HCT116 (cell line): ENCODE data around the gene BNC1. TPM values are rescaled to one million over a fixed set of nuclear protein-coding genes. Genes with fewer than 3 reads are reported as not detected.

Experiments used
- ATAC-seq: fragments of 200-7000 bp; cut with Tn5 transposase; 2 replicates; pipeline ENCODE4 v1.9.1; 2020; ENCODE audit warnings: mild to moderate bottlenecking, moderate library complexity
- BruUV-seq: library from RNA; stranded (reverse); fragments of 400-500 nt; replicated peaks from 2 replicates; lab custom pipeline; 2021; lab: Mats Ljungman, UMichigan
- CTCF ChIA-PET: fragments of 300-600 bp; sonication (Branson Sonifier 250); formaldehyde crosslinking; loops from one replicate; lab custom pipeline; 2021; ENCODE audit warnings: antibody characterized with exemption; lab: Charles Lee
- POLR2A ChIA-PET: fragments of 300-600, 350-600 bp; sonication (Branson Sonifier 250); formaldehyde crosslinking; loops from one replicate; lab custom pipeline; 2021; ENCODE audit warnings: antibody characterized with exemption; lab: Charles Lee
- RAD21 ChIA-PET, 2 experiments: fragments of 300-600 bp; sonication (Branson Sonifier 250); formaldehyde crosslinking; loops; one replicate each; lab custom pipeline; 2023; ENCODE audit warnings: low total read pairs in 2 of 2; ENCODE audit not compliant: uncharacterized antibody in 2 of 2, unreplicated experiment in 2 of 2, low non-redundant PET in 1 of 2; lab: Charles Lee
- DNase-seq: peaks from one replicate; pipeline ENCODE4 v3.0.0-alpha.2; 2010; ENCODE audit warnings: low read depth, low spot score
- H2AFZ ChIP-seq: fragments of 200-600 bp; shearing (Covaris generic), sonication (generic); 2 replicates; pipeline ENCODE4 v1.6.1; 2017; ENCODE audit warnings: low read depth, mixed run types, mixed read lengths, antibody characterized with exemption, low read length; ENCODE audit not compliant: poor library complexity, severe bottlenecking
- H3K27ac ChIP-seq: 2 replicates; pipeline ENCODE4 v1.5.1; 2012; ENCODE audit warnings: low read depth, low read length
- H3K27me3 ChIP-seq: fragments of 200-600 bp; sonication (generic); 2 replicates; pipeline ENCODE4 v1.6.1; 2016; ENCODE audit warnings: mixed run types, low read length, mixed read lengths; ENCODE audit not compliant: insufficient read depth
- H3K36me3 ChIP-seq, 2 experiments: fragments of 200-500 bp in 1 of 2; fragments of 200-600 bp in 1 of 2; sonication (Bioruptor generic) in 1 of 2; sonication (generic) in 1 of 2; 2 replicates each; pipeline versions ENCODE4 v1.5.1 to v1.6.1; 2014 to 2016; ENCODE audit warnings: low read length in 2 of 2, inconsistent platforms in 1 of 2, mixed read lengths in 1 of 2, mixed run types in 1 of 2; ENCODE audit not compliant: insufficient read depth in 2 of 2, control insufficient read depth in 1 of 2
- H3K4me1 ChIP-seq, 2 experiments: fragments of 200-600 bp in 1 of 2; sonication (generic) in 1 of 2; 2 replicates each; pipeline versions ENCODE4 v1.5.1 to v1.6.1; 2012 to 2017; ENCODE audit warnings: low read length in 2 of 2, inconsistent platforms in 1 of 2, mild to moderate bottlenecking in 1 of 2, mixed read lengths in 1 of 2, mixed run types in 1 of 2, moderate library complexity in 1 of 2; ENCODE audit not compliant: insufficient read depth in 2 of 2, control insufficient read depth in 1 of 2
- H3K4me2 ChIP-seq: fragments of 200-600 bp; sonication (generic); 2 replicates; pipeline ENCODE4 v1.6.1; 2017; ENCODE audit warnings: mixed run types, low read length, mixed read lengths
- H3K4me3 ChIP-seq, 2 experiments: fragments of 200-600 bp in 1 of 2; sonication (generic) in 1 of 2; replicated peaks in 1 of 2; 2 replicates each; pipeline ENCODE4 v1.5.1; 2011 to 2016; ENCODE audit warnings: low read length in 2 of 2, control low read depth in 1 of 2, low read depth in 1 of 2, mild to moderate bottlenecking in 1 of 2, mixed read lengths in 1 of 2, mixed run types in 1 of 2
- H3K79me2 ChIP-seq: fragments of 200-600 bp; sonication (generic); 2 replicates; pipeline ENCODE4 v1.6.1; 2017; ENCODE audit warnings: mild to moderate bottlenecking, mixed run types, low read length, moderate library complexity, mixed read lengths; ENCODE audit not compliant: insufficient read depth
- H3K9ac ChIP-seq: fragments of 200-600 bp; sonication (generic); 2 replicates; pipeline ENCODE4 v1.6.1; 2016; ENCODE audit warnings: low read length, mixed read lengths
- H3K9me2 ChIP-seq: fragments of 200-600 bp; sonication (generic), shearing (Covaris generic); 2 replicates; pipeline ENCODE4 v1.6.1; 2017; ENCODE audit warnings: mixed run types, mild to moderate bottlenecking, moderate library complexity; ENCODE audit not compliant: insufficient read depth
- H3K9me3 ChIP-seq, 2 experiments: fragments of 200-500 bp in 1 of 2; fragments of 200-600 bp in 1 of 2; sonication (Bioruptor generic) in 1 of 2; sonication (generic) in 1 of 2; 2 replicates each; pipeline ENCODE4 v1.6.1; 2014 to 2017; ENCODE audit warnings: low read length in 2 of 2, mixed read lengths in 2 of 2, inconsistent platforms in 1 of 2, low read depth in 1 of 2, mild to moderate bottlenecking in 1 of 2, mixed run types in 1 of 2, moderate library complexity in 1 of 2; ENCODE audit not compliant: control insufficient read depth in 1 of 2, insufficient read depth in 1 of 2
- H4K20me1 ChIP-seq: fragments of 200-600 bp; sonication (generic), shearing (Covaris generic); 2 replicates; pipeline ENCODE4 v1.6.1; 2017; ENCODE audit warnings: mixed run types, mild to moderate bottlenecking, moderate library complexity; ENCODE audit not compliant: insufficient read depth
- CBX3 ChIP-seq: IDR thresholded peaks from 2 replicates; pipeline ENCODE4 v1.6.1; 2012; ENCODE audit warnings: low read depth
- CEBPB ChIP-seq: IDR thresholded peaks from 2 replicates; pipeline ENCODE4 v1.6.1; 2012; ENCODE audit warnings: low read depth
- EGR1 ChIP-seq: IDR thresholded peaks from 2 replicates; pipeline ENCODE4 v1.6.1; 2012; ENCODE audit warnings: low read depth
- EZH2phosphoT487 ChIP-seq: fragments of 200-600 bp; IDR thresholded peaks from 2 replicates; pipeline ENCODE4 v1.6.1; 2018; ENCODE audit warnings: antibody characterized with exemption, borderline replicate concordance
- FOSL1 ChIP-seq: IDR thresholded peaks from 2 replicates; pipeline ENCODE4 v1.6.1; 2012; ENCODE audit warnings: low read depth
- JUND ChIP-seq: IDR thresholded peaks from 2 replicates; pipeline ENCODE4 v1.6.1; 2012
- POLR2A ChIP-seq: IDR thresholded peaks from 2 replicates; pipeline ENCODE4 v1.7.0; 2011; ENCODE audit warnings: borderline replicate concordance; ENCODE audit not compliant: insufficient read depth, insufficient read length; ENCODE audit errors: extremely low read depth
- RAD21 ChIP-seq: IDR thresholded peaks from 2 replicates; pipeline ENCODE4 v1.6.1; 2012; ENCODE audit warnings: low read depth, mild to moderate bottlenecking
- SRF ChIP-seq: IDR thresholded peaks from 2 replicates; pipeline ENCODE4 v1.6.1; 2012; ENCODE audit warnings: low read depth
- ZNF274 ChIP-seq: fragments of 200-500 bp; sonication (Bioruptor generic); IDR thresholded peaks from 2 replicates; pipeline ENCODE4 v1.6.1; 2014; ENCODE audit warnings: mild to moderate bottlenecking, low read depth, low read length, inconsistent platforms
- intact Hi-C: fragments of 100-400 bp; cut with micrococcal nuclease; formaldehyde crosslinking; loops from 2 replicates; pipeline ENCODE4 v1.10.0; 2022
- total RNA-seq: library from RNA; stranded (reverse); gene quantifications from one replicate; pipeline ENCODE4 v1.2.1, GENCODE V29; 2021; ENCODE audit not compliant: unreplicated experiment
- TF ChIP-seq, protein P1 (sequence below): IDR thresholded peaks from 2 replicates; pipeline ENCODE4 v1.6.1; 2012
- TF ChIP-seq, protein P2 (sequence below), 3 experiments: fragments of 200-600 bp in 1 of 3; sonication (generic) in 1 of 3; IDR thresholded peaks in 2 of 3; conservative IDR thresholded peaks in 1 of 3; 2 replicates each; pipeline ENCODE4 v1.5.1; 2012 to 2017; ENCODE audit warnings: low read depth in 2 of 3, low read length in 2 of 3, antibody characterized with exemption in 1 of 3, borderline replicate concordance in 1 of 3, control low read depth in 1 of 3, mild to moderate bottlenecking in 1 of 3, mixed read lengths in 1 of 3, mixed run types in 1 of 3, moderate library complexity in 1 of 3; ENCODE audit not compliant: insufficient read depth in 1 of 3
- TF ChIP-seq, protein P3 (sequence below): IDR thresholded peaks from 2 replicates; pipeline ENCODE4 v1.6.1; 2012
- TF ChIP-seq, protein P4 (sequence below): IDR thresholded peaks from 2 replicates; pipeline ENCODE4 v1.6.1; 2012; ENCODE audit warnings: low read depth

The BNC1 gene
- total RNA-seq, 1 experiment from 2014 or later: not detected

DNA sequence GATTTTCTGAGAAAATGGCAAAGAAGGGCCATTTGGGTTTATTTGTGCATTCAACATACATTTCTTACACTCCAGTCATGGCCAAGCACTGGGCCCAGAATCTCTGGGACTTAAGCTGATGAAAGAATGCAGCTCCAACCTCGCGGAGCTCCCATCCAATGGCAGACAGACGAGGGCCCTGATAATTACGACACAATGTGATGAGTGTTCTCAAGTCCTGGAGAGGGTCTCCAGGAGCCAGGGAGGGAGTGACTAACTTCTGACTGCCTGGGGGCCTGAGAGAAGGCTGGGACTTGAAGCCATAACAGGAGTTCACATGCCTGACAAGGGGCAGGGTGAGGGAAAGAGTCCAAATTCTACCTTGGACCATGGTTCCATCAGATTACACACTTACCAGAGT is 42.6 kb upstream of the BNC1 start:
- CTCF ChIA-PET: no interaction called here
- Histone ChIP-seq H3K4me2 (no peak overlapping the region), H3K27ac (no peak overlapping the region), H3K27me3 (no peaks in the 10 kb centered on the region), H3K9me2 (no peaks in the 10 kb centered on the region), H3K79me2 (no peaks in the 10 kb centered on the region), H3K4me3 (no peak overlapping the region), H4K20me1 (no peaks in the 10 kb centered on the region), H3K9ac (no peak overlapping the region), H2AFZ (no peak overlapping the region), H3K36me3 (no peaks in the 10 kb centered on the region), H3K4me1 (no peaks in the 10 kb centered on the region), H3K9me3 (no peaks in the 10 kb centered on the region)
- POLR2A ChIA-PET: interaction anchor here (0.6 kb wide), 1 partner anchor 627 kb away, joined by 3 read pairs; no protein-coding TSS in a partner anchor
- ATAC-seq: no peak
- DNase-seq: no peak
- RAD21 ChIA-PET: no interaction called here
- intact Hi-C loops: no loop called here
- BruUV-seq: no TSS peak
- TF ChIP-seq CEBPB: no peak
- TF ChIP-seq, protein P1, sequence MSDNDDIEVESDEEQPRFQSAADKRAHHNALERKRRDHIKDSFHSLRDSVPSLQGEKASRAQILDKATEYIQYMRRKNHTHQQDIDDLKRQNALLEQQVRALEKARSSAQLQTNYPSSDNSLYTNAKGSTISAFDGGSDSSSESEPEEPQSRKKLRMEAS: no peak
- TF ChIP-seq, protein P2, sequence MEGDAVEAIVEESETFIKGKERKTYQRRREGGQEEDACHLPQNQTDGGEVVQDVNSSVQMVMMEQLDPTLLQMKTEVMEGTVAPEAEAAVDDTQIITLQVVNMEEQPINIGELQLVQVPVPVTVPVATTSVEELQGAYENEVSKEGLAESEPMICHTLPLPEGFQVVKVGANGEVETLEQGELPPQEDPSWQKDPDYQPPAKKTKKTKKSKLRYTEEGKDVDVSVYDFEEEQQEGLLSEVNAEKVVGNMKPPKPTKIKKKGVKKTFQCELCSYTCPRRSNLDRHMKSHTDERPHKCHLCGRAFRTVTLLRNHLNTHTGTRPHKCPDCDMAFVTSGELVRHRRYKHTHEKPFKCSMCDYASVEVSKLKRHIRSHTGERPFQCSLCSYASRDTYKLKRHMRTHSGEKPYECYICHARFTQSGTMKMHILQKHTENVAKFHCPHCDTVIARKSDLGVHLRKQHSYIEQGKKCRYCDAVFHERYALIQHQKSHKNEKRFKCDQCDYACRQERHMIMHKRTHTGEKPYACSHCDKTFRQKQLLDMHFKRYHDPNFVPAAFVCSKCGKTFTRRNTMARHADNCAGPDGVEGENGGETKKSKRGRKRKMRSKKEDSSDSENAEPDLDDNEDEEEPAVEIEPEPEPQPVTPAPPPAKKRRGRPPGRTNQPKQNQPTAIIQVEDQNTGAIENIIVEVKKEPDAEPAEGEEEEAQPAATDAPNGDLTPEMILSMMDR (IDR thresholded peaks at IDR 0.05 in 2 of 3, conservative IDR thresholded peaks at IDR 0.05 in 1 of 3; ENCODE audit: borderline replicate concordance in 1 of 3, insufficient read depth in 1 of 3, low read depth in 2 of 3, low read length in 2 of 3): no peak
- TF ChIP-seq RAD21: no peak
- TF ChIP-seq SRF: no peak
- TF ChIP-seq, protein P3, sequence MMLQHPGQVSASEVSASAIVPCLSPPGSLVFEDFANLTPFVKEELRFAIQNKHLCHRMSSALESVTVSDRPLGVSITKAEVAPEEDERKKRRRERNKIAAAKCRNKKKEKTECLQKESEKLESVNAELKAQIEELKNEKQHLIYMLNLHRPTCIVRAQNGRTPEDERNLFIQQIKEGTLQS: no peak
- no peak for TF ChIP-seq FOSL1
- TF ChIP-seq CBX3: no peak

DNA sequence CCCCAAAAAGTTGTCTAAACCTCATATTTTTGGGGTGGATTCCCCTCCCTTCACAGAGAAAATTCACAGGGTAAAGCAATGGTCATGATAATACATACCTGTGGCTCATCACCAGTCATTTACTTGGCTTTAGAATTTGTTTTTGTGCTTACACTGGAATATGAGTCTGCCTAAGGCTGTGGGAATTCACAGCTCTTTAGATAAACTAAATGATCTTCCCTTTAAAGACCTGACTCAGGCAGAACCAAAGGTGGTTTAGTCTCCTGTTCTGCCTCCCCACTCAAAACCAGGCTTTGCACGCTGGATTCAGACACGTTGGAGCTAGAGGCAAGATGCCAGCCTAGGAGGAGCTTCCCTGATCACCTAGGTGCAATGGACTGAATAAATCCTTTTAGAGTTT is 40.3 kb upstream of the BNC1 start:
- Histone ChIP-seq H3K9me2 (no peaks in the 10 kb centered on the region), H3K9ac (no peak overlapping the region), H3K4me3 (no peak overlapping the region), H3K36me3 (no peaks in the 10 kb centered on the region), H2AFZ (no peak overlapping the region), H3K27me3 (no peaks in the 10 kb centered on the region), H3K9me3 (no peaks in the 10 kb centered on the region), H3K79me2 (no peaks in the 10 kb centered on the region), H3K4me1 (no peaks in the 10 kb centered on the region), H3K27ac (no peak overlapping the region), H4K20me1 (no peaks in the 10 kb centered on the region), H3K4me2 (no peak overlapping the region)
- ATAC-seq (no peak), DNase-seq (no peak)
- no TSS peak for BruUV-seq
- intact Hi-C loops: no loop called here
- ChIA-PET CTCF (no interaction called here), POLR2A (no interaction called here), RAD21 (no interaction called here)
- TF ChIP-seq EGR1 (no peak), ZNF274 (no peak), FOSL1 (no peak), EZH2phosphoT487 (no peak), POLR2A (no peak), JUND (no peak), CEBPB (no peak), CBX3 (no peak)
- TF ChIP-seq, protein P3: no peak
- TF ChIP-seq, protein P4, sequence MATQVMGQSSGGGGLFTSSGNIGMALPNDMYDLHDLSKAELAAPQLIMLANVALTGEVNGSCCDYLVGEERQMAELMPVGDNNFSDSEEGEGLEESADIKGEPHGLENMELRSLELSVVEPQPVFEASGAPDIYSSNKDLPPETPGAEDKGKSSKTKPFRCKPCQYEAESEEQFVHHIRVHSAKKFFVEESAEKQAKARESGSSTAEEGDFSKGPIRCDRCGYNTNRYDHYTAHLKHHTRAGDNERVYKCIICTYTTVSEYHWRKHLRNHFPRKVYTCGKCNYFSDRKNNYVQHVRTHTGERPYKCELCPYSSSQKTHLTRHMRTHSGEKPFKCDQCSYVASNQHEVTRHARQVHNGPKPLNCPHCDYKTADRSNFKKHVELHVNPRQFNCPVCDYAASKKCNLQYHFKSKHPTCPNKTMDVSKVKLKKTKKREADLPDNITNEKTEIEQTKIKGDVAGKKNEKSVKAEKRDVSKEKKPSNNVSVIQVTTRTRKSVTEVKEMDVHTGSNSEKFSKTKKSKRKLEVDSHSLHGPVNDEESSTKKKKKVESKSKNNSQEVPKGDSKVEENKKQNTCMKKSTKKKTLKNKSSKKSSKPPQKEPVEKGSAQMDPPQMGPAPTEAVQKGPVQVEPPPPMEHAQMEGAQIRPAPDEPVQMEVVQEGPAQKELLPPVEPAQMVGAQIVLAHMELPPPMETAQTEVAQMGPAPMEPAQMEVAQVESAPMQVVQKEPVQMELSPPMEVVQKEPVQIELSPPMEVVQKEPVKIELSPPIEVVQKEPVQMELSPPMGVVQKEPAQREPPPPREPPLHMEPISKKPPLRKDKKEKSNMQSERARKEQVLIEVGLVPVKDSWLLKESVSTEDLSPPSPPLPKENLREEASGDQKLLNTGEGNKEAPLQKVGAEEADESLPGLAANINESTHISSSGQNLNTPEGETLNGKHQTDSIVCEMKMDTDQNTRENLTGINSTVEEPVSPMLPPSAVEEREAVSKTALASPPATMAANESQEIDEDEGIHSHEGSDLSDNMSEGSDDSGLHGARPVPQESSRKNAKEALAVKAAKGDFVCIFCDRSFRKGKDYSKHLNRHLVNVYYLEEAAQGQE: no peak
